Uterus (tissue), 2 donors: Measurements from ENCODE around the gene HS6ST3.

Experiments used
- POLR2A ChIP-seq, 2 donors: fragments of 450-650 bp; IDR thresholded peaks; one replicate each; pipeline ENCODE4 v1.6.1; 2016; ENCODE audit warnings: antibody characterized with exemption in 2 of 2, mild to moderate bottlenecking in 1 of 2, moderate library complexity in 1 of 2
- TF ChIP-seq, protein P1 (sequence below), 4 experiments: fragments of 200-600 bp in 2 of 4; fragments of 450-650 bp in 2 of 4; sonication (generic) in 2 of 4; IDR thresholded peaks; one replicate each; pipeline ENCODE4 v1.5.1; 2016 to 2019; ENCODE audit warnings: antibody characterized with exemption in 4 of 4, mild to moderate bottlenecking in 2 of 4, moderate library complexity in 1 of 4

DNA sequence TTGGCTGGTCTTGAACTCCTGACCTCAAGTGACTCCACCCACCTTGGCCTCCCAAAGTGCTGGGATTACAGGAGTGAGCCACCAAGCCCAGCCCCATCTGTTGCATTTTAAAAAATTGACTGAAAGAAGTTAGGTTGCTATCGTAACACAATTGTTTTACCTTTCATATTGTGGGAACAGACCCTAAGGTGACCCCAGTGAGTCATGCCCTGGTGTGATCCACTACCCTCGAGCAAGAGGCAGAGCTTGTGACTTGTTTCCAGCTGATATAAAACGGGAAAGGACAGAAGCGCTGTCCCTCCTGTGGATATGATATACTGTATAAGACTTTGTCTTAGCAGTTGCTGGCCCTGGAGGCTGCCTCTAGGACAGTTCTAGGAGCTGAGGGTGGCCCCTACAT lies 308.6 kb downstream of the HS6ST3 start:
- TF ChIP-seq, protein P1, sequence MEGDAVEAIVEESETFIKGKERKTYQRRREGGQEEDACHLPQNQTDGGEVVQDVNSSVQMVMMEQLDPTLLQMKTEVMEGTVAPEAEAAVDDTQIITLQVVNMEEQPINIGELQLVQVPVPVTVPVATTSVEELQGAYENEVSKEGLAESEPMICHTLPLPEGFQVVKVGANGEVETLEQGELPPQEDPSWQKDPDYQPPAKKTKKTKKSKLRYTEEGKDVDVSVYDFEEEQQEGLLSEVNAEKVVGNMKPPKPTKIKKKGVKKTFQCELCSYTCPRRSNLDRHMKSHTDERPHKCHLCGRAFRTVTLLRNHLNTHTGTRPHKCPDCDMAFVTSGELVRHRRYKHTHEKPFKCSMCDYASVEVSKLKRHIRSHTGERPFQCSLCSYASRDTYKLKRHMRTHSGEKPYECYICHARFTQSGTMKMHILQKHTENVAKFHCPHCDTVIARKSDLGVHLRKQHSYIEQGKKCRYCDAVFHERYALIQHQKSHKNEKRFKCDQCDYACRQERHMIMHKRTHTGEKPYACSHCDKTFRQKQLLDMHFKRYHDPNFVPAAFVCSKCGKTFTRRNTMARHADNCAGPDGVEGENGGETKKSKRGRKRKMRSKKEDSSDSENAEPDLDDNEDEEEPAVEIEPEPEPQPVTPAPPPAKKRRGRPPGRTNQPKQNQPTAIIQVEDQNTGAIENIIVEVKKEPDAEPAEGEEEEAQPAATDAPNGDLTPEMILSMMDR (IDR thresholded peaks at IDR 0.05): no peak
- TF ChIP-seq POLR2A (IDR thresholded peaks at IDR 0.05): no peak
